Rectal smooth muscle tissue (tissue), 1 donor: Measurements from ENCODE around the gene RPN2.

Experiments
- H3K27ac ChIP-seq: one replicate; pipeline ENCODE4 v1.7.0; 2013; ENCODE audit warnings: low read depth, low read length, inconsistent platforms
- H3K27me3 ChIP-seq: one replicate; pipeline ENCODE4 v1.7.0; 2013; ENCODE audit warnings: low read length; ENCODE audit not compliant: control insufficient read depth, insufficient read depth
- H3K36me3 ChIP-seq: one replicate; pipeline ENCODE4 v1.7.0; 2013; ENCODE audit warnings: low read length; ENCODE audit not compliant: control insufficient read depth, insufficient read depth
- H3K4me1 ChIP-seq: one replicate; pipeline ENCODE4 v1.7.0; 2013; ENCODE audit warnings: low read length; ENCODE audit not compliant: control insufficient read depth, insufficient read depth
- H3K4me3 ChIP-seq: one replicate; pipeline ENCODE4 v1.7.0; 2013; ENCODE audit warnings: low read length
- H3K9ac ChIP-seq: one replicate; pipeline ENCODE4 v1.7.0; 2013; ENCODE audit warnings: low read length

Gene RPN2

DNA sequence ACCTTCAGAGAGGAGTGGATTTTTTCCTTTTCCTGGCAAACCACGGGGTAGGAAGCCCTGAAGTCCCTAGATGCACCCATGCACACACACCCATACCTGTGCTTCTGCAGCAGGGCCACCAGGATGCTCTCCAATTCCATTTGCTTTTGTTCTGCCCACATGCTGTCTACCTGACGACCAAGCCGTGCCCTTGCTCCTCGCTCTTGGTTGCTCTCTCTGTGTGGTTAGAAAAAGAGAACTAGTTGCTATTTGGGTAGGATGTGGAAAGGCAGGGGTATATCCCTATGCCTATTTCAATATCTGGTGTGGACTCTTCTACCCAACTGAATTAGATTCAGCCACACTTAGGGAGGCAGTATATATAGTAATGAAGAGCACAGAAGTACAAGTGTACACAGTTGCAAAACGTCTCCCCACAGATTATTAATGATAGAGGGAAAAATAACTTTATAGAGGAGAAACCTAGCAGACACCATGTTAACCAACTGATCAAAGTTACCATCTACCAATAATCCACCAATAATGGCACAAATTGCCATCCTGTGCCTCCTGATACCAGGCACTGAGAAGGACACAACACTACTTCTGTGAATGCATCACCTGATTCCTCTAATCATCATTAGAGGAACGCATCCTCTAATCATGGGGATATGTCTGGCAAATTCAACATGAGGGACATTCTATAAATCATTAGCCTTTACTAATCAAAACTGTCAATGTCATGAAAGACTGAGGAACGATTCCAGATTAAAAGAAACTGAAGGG, 75.2 kb downstream of the RPN2 start:
- Histone ChIP-seq H3K36me3 (no peaks in the 10 kb centered on the region), H3K27me3 (no peaks in the 10 kb centered on the region), H3K4me3 (no peak overlapping the region), H3K27ac (no peak overlapping the region), H3K4me1 (no peaks in the 10 kb centered on the region), H3K9ac (no peak overlapping the region)

DNA sequence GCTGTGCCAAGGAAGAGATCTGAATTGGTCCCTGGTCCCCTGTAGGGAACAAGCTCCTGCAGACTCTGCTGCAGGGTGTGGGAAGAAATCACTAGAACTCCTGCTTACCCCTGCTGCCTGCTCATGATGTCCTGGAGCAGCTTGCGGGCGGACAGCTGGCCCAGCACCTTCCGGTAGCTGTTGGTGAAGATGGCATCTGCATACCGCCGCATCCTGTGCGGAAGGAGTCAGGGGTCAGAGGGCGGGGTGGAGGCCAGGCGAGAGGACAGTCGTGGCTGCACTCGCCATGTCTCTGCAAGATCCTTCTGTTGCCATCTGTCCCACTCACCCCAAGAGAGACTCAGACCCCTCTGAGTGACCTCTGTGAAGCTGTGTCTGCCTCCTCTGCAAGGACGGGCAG, 77.2 kb downstream of the RPN2 start:
- H3K27me3 ChIP-seq, result no peaks in the 10 kb centered on the region
- H3K27ac ChIP-seq, result no peak overlapping the region
- no peaks in the 10 kb centered on the region for H3K36me3 ChIP-seq
- H3K4me3 ChIP-seq, result no peak overlapping the region
- H3K4me1 ChIP-seq, result no peaks in the 10 kb centered on the region
- H3K9ac ChIP-seq, result no peak overlapping the region

DNA sequence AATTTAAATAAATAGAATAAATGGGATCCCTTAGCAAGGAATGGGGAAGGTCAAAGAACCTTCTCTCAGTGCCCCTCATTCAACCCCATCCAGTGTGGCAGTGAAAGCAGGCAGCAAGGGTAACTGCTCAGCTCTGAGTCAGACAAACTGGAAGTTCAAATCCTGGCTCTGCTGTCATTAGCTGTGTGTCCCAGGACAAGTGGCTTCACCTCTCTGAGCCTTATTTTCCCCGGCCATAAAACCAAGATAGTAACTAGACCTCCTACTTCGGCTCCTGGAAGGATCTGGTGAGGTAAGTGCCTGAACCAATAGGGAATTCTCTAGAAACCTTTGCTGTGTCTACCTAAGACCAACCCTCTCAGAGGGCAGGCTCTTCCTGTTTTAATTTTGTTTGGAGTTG, 78.4 kb downstream of the RPN2 start:
- no peak overlapping the region for H3K27ac ChIP-seq
- H3K9ac ChIP-seq, result no peak overlapping the region
- H3K4me3 ChIP-seq, result no peak overlapping the region
- no peaks in the 10 kb centered on the region for H3K27me3 ChIP-seq
- no peaks in the 10 kb centered on the region for H3K4me1 ChIP-seq
- H3K36me3 ChIP-seq, result no peaks in the 10 kb centered on the region

DNA sequence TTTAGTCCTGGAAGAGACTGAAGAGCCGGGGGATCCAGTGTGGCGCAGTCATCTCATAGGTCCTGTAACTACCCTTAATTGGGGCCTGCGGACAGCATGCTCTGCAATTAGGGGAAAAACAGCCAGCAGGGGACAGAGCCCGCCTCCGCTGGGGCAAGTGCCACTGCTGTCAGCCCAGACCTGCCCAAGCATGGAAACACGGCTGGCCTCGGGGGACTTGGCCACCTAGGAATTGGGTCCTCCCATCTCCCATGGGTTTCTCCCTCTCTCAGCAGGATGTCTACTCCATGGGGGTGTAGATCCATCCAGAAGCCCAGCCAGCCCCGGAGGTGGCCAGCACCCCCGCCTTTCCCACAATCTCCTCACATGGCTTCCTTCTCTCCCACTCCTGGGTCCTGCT, 78.9 kb downstream of the RPN2 start:
- Histone ChIP-seq H3K36me3 (no peaks in the 10 kb centered on the region), H3K27me3 (no peaks in the 10 kb centered on the region), H3K4me1 (no peaks in the 10 kb centered on the region), H3K4me3 (no peak overlapping the region), H3K9ac (no peak overlapping the region), H3K27ac (no peak overlapping the region)

DNA sequence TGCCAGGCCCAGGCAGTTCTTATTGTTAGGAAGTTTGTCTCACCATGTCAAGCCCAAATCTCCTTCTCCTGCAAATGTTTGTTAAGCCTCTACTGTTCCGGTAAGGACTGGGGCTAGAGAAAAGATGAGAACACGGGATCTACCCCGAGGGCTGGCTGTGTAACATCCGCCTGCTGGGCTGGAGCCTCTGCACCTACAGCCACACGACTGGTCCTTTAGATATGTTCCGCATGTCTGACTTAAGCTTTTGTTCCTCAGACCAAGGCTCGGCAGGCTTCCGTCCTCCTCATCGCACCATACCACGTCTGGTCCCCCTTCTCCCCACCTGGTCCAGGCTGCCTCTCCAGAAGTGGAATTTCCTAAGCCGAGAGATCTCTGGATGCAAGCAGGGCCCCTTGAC, 79.9 kb downstream of the RPN2 start:
- H3K4me1 ChIP-seq, result no peaks in the 10 kb centered on the region
- H3K27ac ChIP-seq, result no peak overlapping the region
- no peak overlapping the region for H3K9ac ChIP-seq
- H3K36me3 ChIP-seq, result no peaks in the 10 kb centered on the region
- no peaks in the 10 kb centered on the region for H3K27me3 ChIP-seq
- H3K4me3 ChIP-seq, result no peak overlapping the region

DNA sequence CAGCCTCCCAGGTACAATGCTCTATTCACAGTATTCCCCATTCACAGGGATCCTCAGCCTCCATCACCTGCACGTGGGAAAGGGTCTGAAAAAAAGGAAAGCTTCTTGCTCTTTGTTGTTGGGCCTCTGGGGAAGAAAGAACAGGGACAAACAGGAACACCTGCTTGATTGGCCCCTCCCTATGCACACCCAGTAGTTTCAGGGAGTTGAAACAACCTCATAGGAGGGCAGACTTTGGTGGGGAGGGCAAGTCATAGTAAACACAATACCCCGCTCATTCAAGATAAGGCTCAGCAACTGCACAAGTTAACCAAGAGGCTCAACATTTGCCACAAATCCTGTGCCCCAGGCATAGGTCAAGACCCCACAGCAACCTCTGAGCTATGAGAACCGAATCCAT, 80.7 kb downstream of the RPN2 start:
- H3K9ac ChIP-seq, result no peak overlapping the region
- H3K27me3 ChIP-seq, result no peaks in the 10 kb centered on the region
- no peaks in the 10 kb centered on the region for H3K36me3 ChIP-seq
- H3K4me1 ChIP-seq, result no peaks in the 10 kb centered on the region
- H3K27ac ChIP-seq, result no peak overlapping the region
- no peak overlapping the region for H3K4me3 ChIP-seq

DNA sequence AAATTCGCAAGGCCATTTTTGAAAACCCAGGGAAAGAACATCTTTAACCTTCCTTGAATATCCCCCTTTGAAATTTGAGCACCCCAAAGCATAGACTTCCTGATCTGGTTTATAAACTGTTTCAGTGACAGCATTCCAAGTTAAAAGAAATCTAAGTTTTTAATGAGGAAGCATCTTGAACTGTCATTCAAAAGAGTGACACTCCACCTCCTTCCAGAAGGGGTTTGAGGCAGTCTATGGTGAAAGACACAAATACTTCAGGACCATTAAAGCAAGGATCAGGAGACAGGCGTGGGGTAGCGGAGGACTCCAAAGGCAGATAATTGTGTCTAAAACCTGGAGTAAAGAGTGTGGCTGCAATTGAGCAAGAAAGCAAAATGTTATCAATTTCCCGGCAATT, 81.8 kb downstream of the RPN2 start:
- Histone ChIP-seq H3K36me3 (no peaks in the 10 kb centered on the region), H3K27ac (no peak overlapping the region), H3K9ac (no peak overlapping the region), H3K27me3 (no peaks in the 10 kb centered on the region), H3K4me3 (no peak overlapping the region), H3K4me1 (no peaks in the 10 kb centered on the region)

DNA sequence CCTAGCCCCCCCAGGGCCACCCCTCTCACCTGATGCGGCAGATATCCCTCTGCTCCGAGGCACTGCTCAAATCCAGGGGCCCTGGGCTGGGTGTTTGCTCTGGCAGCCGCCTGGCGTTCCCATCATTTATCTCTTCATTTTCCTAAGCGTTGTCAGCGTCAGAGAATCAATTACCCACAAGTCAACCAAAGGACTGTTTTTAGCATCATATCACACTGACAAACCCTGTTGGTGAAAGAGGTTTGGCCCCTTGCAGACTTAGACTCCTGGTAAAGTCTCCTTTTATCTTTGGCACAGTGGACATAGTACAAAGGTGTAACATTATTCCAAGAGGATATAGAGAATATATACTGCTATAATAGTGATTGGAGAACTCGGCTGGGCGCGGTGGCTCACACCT, 82.6 kb downstream of the RPN2 start, which contains the start of gene GHRH:
GHRH (minus strand) TSS at position 101 of the 400 bp plus-strand sequence. CDS start 4,925 bp downstream, outside the sequence.
- H3K27ac ChIP-seq, result no peak within 1 kb of the TSS
- H3K36me3 ChIP-seq, result no peaks in the 10 kb centered on the region
- H3K4me3 ChIP-seq, result no peak within 1 kb of the TSS
- no peaks in the 10 kb centered on the region for H3K27me3 ChIP-seq
- no peaks in the 10 kb centered on the region for H3K4me1 ChIP-seq
- no peak within 1 kb of the TSS for H3K9ac ChIP-seq

DNA sequence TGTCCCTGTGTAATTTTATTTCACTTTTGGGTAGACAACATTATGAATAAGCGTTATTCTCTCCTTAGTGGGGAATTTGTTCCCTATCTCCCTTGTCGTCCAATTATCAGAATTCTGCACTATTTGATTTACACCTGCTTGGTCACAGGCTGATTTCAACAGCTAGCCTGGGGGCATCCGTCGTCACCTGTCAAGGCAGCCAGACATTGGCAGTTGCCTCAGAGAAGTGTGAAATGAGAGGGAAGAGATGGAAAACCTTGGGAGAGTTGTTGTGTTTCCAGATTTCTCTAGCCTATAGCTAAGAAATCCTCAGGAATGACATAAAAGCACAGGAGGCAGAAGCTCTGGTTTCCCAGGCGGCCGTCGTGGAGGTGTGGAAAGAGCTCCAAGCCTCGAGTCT, 83.4 kb downstream of the RPN2 start:
- Histone ChIP-seq H3K9ac (no peak overlapping the region), H3K27me3 (no peaks in the 10 kb centered on the region), H3K27ac (no peak overlapping the region), H3K4me1 (no peaks in the 10 kb centered on the region), H3K36me3 (no peaks in the 10 kb centered on the region), H3K4me3 (no peak overlapping the region)

DNA sequence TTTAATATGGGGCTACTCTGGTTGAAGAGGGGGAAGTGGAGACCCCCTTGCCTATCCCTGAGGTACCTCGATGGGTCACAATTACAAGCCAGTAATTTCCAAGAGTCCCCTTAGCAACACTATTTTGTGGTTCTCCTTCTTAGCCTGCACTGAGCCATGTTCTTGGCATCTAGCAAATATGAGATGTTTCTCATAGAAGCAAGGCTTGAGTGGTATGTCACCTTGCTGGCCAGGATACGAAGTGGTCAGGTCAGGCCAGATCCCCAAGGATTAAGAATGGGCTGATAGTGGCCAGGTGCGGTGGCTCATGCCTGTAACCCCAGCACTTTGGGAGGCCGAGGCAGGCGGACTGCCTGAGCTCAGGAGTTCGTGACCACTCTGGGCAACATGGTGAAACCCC, 84.6 kb downstream of the RPN2 start:
- H3K4me1 ChIP-seq, result no peaks in the 10 kb centered on the region
- H3K9ac ChIP-seq, result no peak overlapping the region
- H3K27me3 ChIP-seq, result no peaks in the 10 kb centered on the region
- H3K27ac ChIP-seq, result no peak overlapping the region
- H3K36me3 ChIP-seq, result no peaks in the 10 kb centered on the region
- H3K4me3 ChIP-seq, result no peak overlapping the region

DNA sequence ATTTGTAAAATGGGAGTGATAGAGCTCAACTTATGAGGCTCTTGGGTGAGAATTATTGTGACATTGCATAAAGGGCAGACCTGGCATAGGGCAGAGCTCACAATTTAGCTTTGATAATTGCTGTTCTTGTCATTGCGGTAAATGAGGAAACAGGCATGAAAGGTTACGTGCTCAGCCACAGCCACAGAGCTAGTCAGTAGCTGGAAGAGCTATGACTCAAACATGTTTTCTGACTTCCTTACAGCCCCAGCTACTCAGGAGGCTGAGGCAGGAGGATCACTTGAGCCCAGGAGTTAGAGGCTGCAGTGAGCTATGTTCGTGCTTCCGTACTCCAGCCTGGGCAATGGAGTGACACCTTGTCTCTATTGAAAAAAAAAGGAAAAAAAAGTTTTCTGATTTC, 86.0 kb downstream of the RPN2 start:
- Histone ChIP-seq H3K36me3 (no peaks in the 10 kb centered on the region), H3K27ac (no peak overlapping the region), H3K9ac (no peak overlapping the region), H3K27me3 (no peaks in the 10 kb centered on the region), H3K4me3 (no peak overlapping the region), H3K4me1 (no peaks in the 10 kb centered on the region)

DNA sequence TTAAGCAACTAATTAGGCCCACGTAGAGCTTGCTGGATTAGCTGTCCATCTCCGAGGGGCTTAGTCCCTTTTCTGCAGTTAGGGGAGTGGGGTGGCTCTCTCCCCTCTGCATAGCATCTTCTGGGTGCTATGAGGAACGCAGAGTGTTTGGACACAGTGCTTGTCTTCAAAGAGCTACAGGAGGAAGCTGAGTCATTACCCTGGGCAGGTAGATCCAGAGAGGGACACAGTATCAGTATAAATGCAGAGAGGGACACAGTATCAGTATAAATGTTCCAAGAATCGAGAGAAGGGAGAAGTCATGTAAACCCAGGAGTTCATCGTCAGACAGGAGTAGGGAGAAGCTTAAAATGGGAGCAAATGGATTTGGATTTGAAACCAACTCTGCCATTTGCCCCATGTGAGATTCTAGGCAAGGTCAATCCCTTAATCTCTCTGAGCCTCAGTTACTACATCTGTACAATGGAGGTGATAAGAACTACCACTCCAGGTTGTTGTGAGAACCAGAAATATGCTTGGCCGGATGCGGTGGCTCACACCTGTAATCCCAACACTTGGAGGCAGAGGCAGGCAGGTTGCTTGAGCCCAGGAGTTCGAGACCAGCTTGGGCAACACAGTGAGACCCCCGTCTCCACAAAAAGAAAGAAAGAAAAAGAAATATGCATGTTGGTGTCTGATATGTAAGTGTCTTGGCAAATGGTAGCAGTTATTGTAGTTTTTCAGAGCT, 88.0 kb downstream of the RPN2 start:
- Histone ChIP-seq H3K4me3 (no peak overlapping the region), H3K4me1 (no peaks in the 10 kb centered on the region), H3K27ac (no peak overlapping the region), H3K27me3 (no peaks in the 10 kb centered on the region), H3K9ac (no peak overlapping the region), H3K36me3 (no peaks in the 10 kb centered on the region)
